PC-9 (cell line): ENCODE data around the gene PCSK5.

ENCODE experiments used
- CTCF ChIP-seq: fragments of 200-600 bp; sonication (generic); conservative IDR thresholded peaks from 2 replicates; pipeline ENCODE4 v1.6.1; 2017; ENCODE audit warnings: mixed run types, antibody characterized with exemption, mild to moderate bottlenecking, moderate library complexity
- EZH2 ChIP-seq: fragments of 200-600 bp; sonication (generic); IDR thresholded peaks from 2 replicates; pipeline ENCODE4 v1.8.0; 2017; ENCODE audit warnings: antibody characterized with exemption, low read depth

- TF ChIP-seq CTCF (no peak), EZH2 (no peak)
Measured at GRCh38 chr9:75938946-75939345, 48.5 kb downstream of the PCSK5 start.
